CD14-positive monocyte (primary cell): ENCODE data around the gene SLAMF7. TPM values are rescaled to one million over a fixed set of nuclear protein-coding genes. Genes with fewer than 3 reads are reported as not detected.
A peak's percentile ranks its signal among the peaks of the same experiment; 100 is the strongest.
"Not testable (repeated sequence)": the region's sequence is repeated elsewhere in the genome, so short reads cannot be mapped to it uniquely, and the experiment has no call there.

Experiments used
- DNase-seq, 3 donors: peaks; one replicate each; pipeline ENCODE4 v3.0.0-alpha.2; 2011 to 2022
- H2AFZ ChIP-seq: 2 replicates; pipeline ENCODE4 v1.6.0; 2012; ENCODE audit warnings: mild to moderate bottlenecking, low read depth, low read length, inconsistent platforms; ENCODE audit not compliant: insufficient read depth, poor library complexity, severe bottlenecking
- H3K27ac ChIP-seq, 2 donors: 1 replicate in 1 of 2; 2 replicates in 1 of 2; pipeline ENCODE4 v1.5.1; 2012 to 2013; ENCODE audit warnings: low read length in 2 of 2, control low read depth in 1 of 2, inconsistent platforms in 1 of 2, low read depth in 1 of 2, mild to moderate bottlenecking in 1 of 2
- H3K27me3 ChIP-seq, 2 donors: one replicate each; pipeline versions ENCODE4 v1.6.0 to v1.6.1; 2011 to 2013; ENCODE audit warnings: low read length in 2 of 2; ENCODE audit not compliant: control insufficient read depth in 2 of 2, insufficient read depth in 2 of 2
- H3K36me3 ChIP-seq, 2 donors: replicated peaks in 1 of 2; 1 replicate in 1 of 2; 2 replicates in 1 of 2; pipeline versions ENCODE4 v1.5.1 to v1.6.1; 2012 to 2013; ENCODE audit warnings: low read length in 2 of 2, control low read depth in 1 of 2, inconsistent platforms in 1 of 2, mild to moderate bottlenecking in 1 of 2; ENCODE audit not compliant: insufficient read depth in 2 of 2, control insufficient read depth in 1 of 2
- H3K4me1 ChIP-seq, 2 donors: 1 replicate in 1 of 2; 2 replicates in 1 of 2; pipeline versions ENCODE4 v1.5.1 to v1.6.1; 2012 to 2013; ENCODE audit warnings: low read length in 2 of 2, control low read depth in 1 of 2, inconsistent platforms in 1 of 2, mild to moderate bottlenecking in 1 of 2, moderate library complexity in 1 of 2; ENCODE audit not compliant: insufficient read depth in 2 of 2, control insufficient read depth in 1 of 2
- H3K4me2 ChIP-seq: replicated peaks from 2 replicates; pipeline ENCODE3; 2012; ENCODE audit warnings: low read length, moderate library complexity, mild to moderate bottlenecking; ENCODE audit not compliant: poor library complexity, severe bottlenecking; ENCODE audit errors: extremely low read depth
- H3K4me3 ChIP-seq, 3 experiments: fragments of 200-600 bp in 1 of 3; sonication (generic) in 1 of 3; replicated peaks in 1 of 3; 1 replicate in 2 of 3; 2 replicates in 1 of 3; pipeline ENCODE4 v1.5.1; 2011 to 2013; ENCODE audit warnings: low read length in 3 of 3, mild to moderate bottlenecking in 3 of 3, control low read depth in 2 of 3, low read depth in 2 of 3, inconsistent platforms in 1 of 3, moderate library complexity in 1 of 3
- H3K79me2 ChIP-seq: 2 replicates; pipeline ENCODE4 v1.6.0; 2012; ENCODE audit warnings: mild to moderate bottlenecking, control low read depth, inconsistent platforms, low read length, moderate library complexity; ENCODE audit not compliant: insufficient read depth
- H3K9ac ChIP-seq: 2 replicates; pipeline ENCODE4 v1.6.0; 2017; ENCODE audit warnings: low read length, mild to moderate bottlenecking; ENCODE audit not compliant: insufficient read depth, poor library complexity, severe bottlenecking
- H3K9me3 ChIP-seq, 2 donors: replicated peaks in 1 of 2; 1 replicate in 1 of 2; 2 replicates in 1 of 2; pipeline versions ENCODE4 v1.5.1 to v1.6.1; 2012 to 2013; ENCODE audit warnings: low read length in 2 of 2, control low read depth in 1 of 2; ENCODE audit not compliant: control insufficient read depth in 1 of 2, insufficient read depth in 1 of 2
- H4K20me1 ChIP-seq: 2 replicates; pipeline ENCODE4 v1.6.0; 2012; ENCODE audit warnings: mild to moderate bottlenecking, low read length, control low read depth, moderate library complexity; ENCODE audit not compliant: insufficient read depth
- H3K27ac Mint-ChIP-seq, 7 donors: one replicate each; pipeline ENCODE4 v1.8.0; 2020; ENCODE audit warnings: mild to moderate bottlenecking in 7 of 7, mixed read lengths in 7 of 7, moderate library complexity in 6 of 7, inconsistent platforms in 2 of 7
- H3K27me3 Mint-ChIP-seq, 3 donors: one replicate each; pipeline ENCODE4 v1.8.0; 2021 to 2022; ENCODE audit warnings: low read depth in 3 of 3, mild to moderate bottlenecking in 3 of 3, mixed read lengths in 3 of 3, moderate library complexity in 3 of 3, inconsistent platforms in 1 of 3
- H3K36me3 Mint-ChIP-seq, 2 donors: one replicate each; pipeline ENCODE4 v1.8.0; 2020; ENCODE audit warnings: mixed read lengths in 2 of 2, inconsistent platforms in 1 of 2, mild to moderate bottlenecking in 1 of 2
- H3K4me1 Mint-ChIP-seq: one replicate; pipeline ENCODE4 v1.8.0; 2020; ENCODE audit warnings: mild to moderate bottlenecking, mixed read lengths
- H3K4me3 Mint-ChIP-seq, 2 donors: one replicate each; pipeline ENCODE4 v1.8.0; 2020; ENCODE audit warnings: mild to moderate bottlenecking in 2 of 2, mixed read lengths in 2 of 2, moderate library complexity in 1 of 2
- H3K9me3 Mint-ChIP-seq, 7 donors: one replicate each; pipeline ENCODE4 v1.8.0; 2020 to 2022; ENCODE audit warnings: mixed read lengths in 7 of 7, mild to moderate bottlenecking in 6 of 7, moderate library complexity in 6 of 7, inconsistent platforms in 2 of 7
- CTCF ChIP-seq: fragments of 200-600 bp; IDR thresholded peaks from one replicate; pipeline ENCODE4 v1.8.0; 2022; ENCODE audit warnings: antibody characterized with exemption, mild to moderate bottlenecking
- WGBS: methylation state at CpG from one replicate; pipeline ENCODE4 v1.1.5; 2013; ENCODE audit warnings: missing lambda C conversion rate; ENCODE audit not compliant: insufficient coverage; 5-methylcytosine and 5-hydroxymethylcytosine counted together
- intact Hi-C, 2 donors: fragments of 100-400 bp; cut with micrococcal nuclease; formaldehyde crosslinking; loops; one replicate each; pipeline versions ENCODE4 v1.15.0 to v1.15.1; 2023
- polyA plus RNA-seq, 3 donors: library from polyadenylated mRNA; depleted of rRNA in 1 of 3; unstranded in 2 of 3; stranded (reverse) in 1 of 3; fragments of 300-500 nt in 2 of 3; fragments of >200 nt in 1 of 3; fragmentation: Illumina TruSeq in 2 of 3; gene quantifications; 1 replicate in 2 of 3; 2 replicates in 1 of 3; pipeline ENCODE4 v1.2.3, GENCODE V29; 2012 to 2021

SLAMF7 gene
- polyA plus RNA-seq, 3 donors, result 15.4 to 16.0 (median 15.8) TPM

GRCh38 chr1:160727316-160727640 is 11.8 kb upstream of the SLAMF7 start:
- no peak overlapping the region for H3K27ac Mint-ChIP-seq
- Histone ChIP-seq H3K4me2 (peak overlapping the region; percentile 72), H3K9ac (no peak overlapping the region), H3K36me3 (no peaks in the 10 kb centered on the region), H3K4me1 (peaks cover 50 to 56% of the 10 kb centered on the region in 2 donors), H3K79me2 (no peaks in the 10 kb centered on the region), H4K20me1 (no peaks in the 10 kb centered on the region), H3K27ac (peak overlapping the region; percentile 9 to 65), H2AFZ (peak overlapping the region; percentile 18), H3K27me3 (no peaks in the 10 kb centered on the region), H3K4me3 (peak overlapping the region in 2 of 3 experiments; percentile 0 to 60), H3K9me3 (no peaks in the 10 kb centered on the region)
- no peaks in the 10 kb centered on the region for H3K9me3 Mint-ChIP-seq
- peak in 2 of 3 donors; percentile 41 to 50 for DNase-seq
- H3K27me3 Mint-ChIP-seq, result no peaks in the 10 kb centered on the region
- no peak overlapping the region for H3K4me3 Mint-ChIP-seq
- H3K36me3 Mint-ChIP-seq, result no peaks in the 10 kb centered on the region
- intact Hi-C loops, result loop anchor here (2.0 to 10.0 kb wide), 5 partner anchors 40 to 225 kb away; partner anchors contain the start of gene ITLN2 (in 1 of the 2)
- peaks cover 27% of the 10 kb centered on the region for H3K4me1 Mint-ChIP-seq
- no peak for TF ChIP-seq CTCF

GRCh38 chr1:160731564-160731963 is 7.5 kb upstream of the SLAMF7 start:
- H3K79me2 ChIP-seq, H3K27me3 Mint-ChIP-seq, H3K36me3 ChIP-seq, DNase-seq, H3K27me3 ChIP-seq, H2AFZ ChIP-seq, H3K9ac ChIP-seq, intact Hi-C loops, H3K9me3 ChIP-seq, H3K4me3 ChIP-seq, H4K20me1 ChIP-seq, H3K4me3 Mint-ChIP-seq: not testable (repeated sequence)
- H3K27ac ChIP-seq, result peak overlapping the region in 1 of 2 donors; percentile 72
- H3K4me1 Mint-ChIP-seq, result peaks cover 32% of the 10 kb centered on the region
- no CpG with 5 or more reads among the region's 2 CpGs for WGBS
- peaks cover 5 to 10% of the 10 kb centered on the region in 2 donors for H3K36me3 Mint-ChIP-seq
- peak overlapping the region in 6 of 7 donors; percentile 35 to 83 (median 77) for H3K27ac Mint-ChIP-seq
- peaks cover 39 to 48% of the 10 kb centered on the region in 2 donors for H3K4me1 ChIP-seq
- H3K4me2 ChIP-seq, result peak overlapping the region; percentile 51
- peaks cover 0 to 12% (median 7%) of the 10 kb centered on the region in 7 donors for H3K9me3 Mint-ChIP-seq
